ENCODE measurements around the gene WDR90. TPM values are rescaled to one million over a fixed set of nuclear protein-coding genes. Genes with fewer than 3 reads are reported as not detected.
"Not testable (repeated sequence)": the region's sequence is repeated elsewhere in the genome, so short reads cannot be mapped to it uniquely, and the experiment has no call there.

The WDR90 gene
- total RNA-seq, 1 experiment from 2014 or later = 2.5 TPM

GRCh38 chr16:689175-689897, 40.2 kb downstream of the WDR90 start:
- DNase-seq (ENCODE audit: low spot score) = no peak

GRCh38 chr16:691242-691641, 42.1 kb downstream of the WDR90 start:
- not testable (repeated sequence) for DNase-seq (ENCODE audit: low spot score)

- no peak for DNase-seq (ENCODE audit: low spot score)
Measured at GRCh38 chr16:692356-693108, 43.4 kb downstream of the WDR90 start.

GRCh38 chr16:693364-693763, 44.2 kb downstream of the WDR90 start:
- DNase-seq (ENCODE audit: low spot score) = no peak

- DNase-seq (ENCODE audit: low spot score) = no peak
Measured at GRCh38 chr16:693766-694165, 44.6 kb downstream of the WDR90 start.

GRCh38 chr16:694187-694862, 45.2 kb downstream of the WDR90 start:
- DNase-seq (ENCODE audit: low spot score) = no peak

- no peak for DNase-seq (ENCODE audit: low spot score)
Measured at GRCh38 chr16:694863-695354, 45.7 kb downstream of the WDR90 start.

GRCh38 chr16:695355-696089, 46.4 kb downstream of the WDR90 start:
- DNase-seq (ENCODE audit: low spot score) = no peak

- no peak for DNase-seq (ENCODE audit: low spot score)
Measured at GRCh38 chr16:698911-699671, 49.9 kb downstream of the WDR90 start.

GRCh38 chr16:700684-701584, 51.8 kb downstream of the WDR90 start:
- no peak for DNase-seq (ENCODE audit: low spot score)

- DNase-seq (ENCODE audit: low spot score) = no peak
Measured at GRCh38 chr16:702341-702740, 53.2 kb downstream of the WDR90 start.

- no peak for DNase-seq (ENCODE audit: low spot score)
Measured at GRCh38 chr16:703406-703805, 54.2 kb downstream of the WDR90 start.

- DNase-seq (ENCODE audit: low spot score) = no peak
Measured at GRCh38 chr16:704047-704446, 54.9 kb downstream of the WDR90 start.

GRCh38 chr16:704552-705380, 55.6 kb downstream of the WDR90 start:
- no peak for DNase-seq (ENCODE audit: low spot score)

GRCh38 chr16:705431-706188, 56.4 kb downstream of the WDR90 start, which contains the start of gene FBXL16:
Gene FBXL16 (minus strand): TSS chr16:705801. CDS start chr16:697405, 8,396 bp downstream.
- DNase-seq (ENCODE audit: low spot score) = no peak

- DNase-seq (ENCODE audit: low spot score) = no peak
Measured at GRCh38 chr16:706189-707061, 57.3 kb downstream of the WDR90 start.

- DNase-seq (ENCODE audit: low spot score) = no peak
Measured at GRCh38 chr16:707062-707538, 57.9 kb downstream of the WDR90 start.

Measured in H4 (cell line).